Measurements from ENCODE around the gene DNAJC18. TPM values are rescaled to one million over a fixed set of nuclear protein-coding genes. Genes with fewer than 3 reads are reported as not detected.

Gene DNAJC18
- 22.0 and 29.2 TPM in 2 replicates for total RNA-seq (2021; fragmentation: NEBNext Ultra II Directional; extraction: Animal tissue kit (Norgen Biotek cat#: 25700))
- polyA plus RNA-seq (2011; rRNA removed), result 3.8 and 7.8 TPM in 2 replicates
- 6.7 TPM for polyA plus RNA-seq (2011; cell fraction: cytosol; rRNA removed)
- polyA plus RNA-seq (2011; cell fraction: nucleus; rRNA removed), result 2.7 TPM
- polyA plus RNA-seq (2012, experiment 1 of 2), result 11.0 to 14.3 TPM (median 13.8 TPM) in 4 replicates
- polyA plus RNA-seq (2012, experiment 2 of 2), result 3.2 TPM
- 15.0 TPM for polyA plus RNA-seq (2013, experiment 1 of 2)
- polyA plus RNA-seq (2013, experiment 2 of 2), result 19.1 TPM
- 8.4 and 10.7 TPM in 2 replicates for polyA minus RNA-seq (2011; rRNA and poly(A)+ RNA removed)
- polyA minus RNA-seq (2011; cell fraction: cytosol; rRNA and poly(A)+ RNA removed), result 11.4 TPM
- polyA minus RNA-seq (2011; cell fraction: nucleus; rRNA and poly(A)+ RNA removed), result 4.1 TPM
- long read RNA-seq, experiment 1, full-length matches to known transcripts, result 7 of 15 reads
- long read RNA-seq, experiment 1, partial matches to known transcripts, result 2 of 15 reads
- long read RNA-seq, experiment 1, other reads (novel, unspliced or antisense), result 6 of 15 reads
- long read RNA-seq, experiment 2, full-length matches to known transcripts, result 27 of 29 reads
- long read RNA-seq, experiment 2, partial matches to known transcripts, result 2 of 29 reads
- long read RNA-seq, experiment 2, other reads (novel, unspliced or antisense), result 0 of 29 reads

- Histone ChIP-seq H4K5ac (ENCODE audit: insufficient read length, low read depth, low read length) (peak within 1 kb of the TSS; percentile 97), H3K4me2 (ENCODE audit: insufficient read depth in 1 of 2, low read depth in 2 of 2, low read length in 2 of 2) (peak within 1 kb of the TSS; percentile 72 to 99), H3K4ac (replicated peaks; ENCODE audit: insufficient read length, low read depth, low read length) (no peak within 1 kb of the TSS), H2AK5ac (ENCODE audit: low read depth, low read length) (no peak within 1 kb of the TSS), H3K14ac (ENCODE audit: insufficient read length) (no peak within 1 kb of the TSS), H4K8ac (ENCODE audit: extremely low read depth, insufficient read depth, low read length) (peak within 1 kb of the TSS; percentile 96; the same call in 1 of the 2 replicates), H3K79me1 (ENCODE audit: low read depth, low read length) (no peaks in the 10 kb centered on the region), H3K4me1 (replicated peaks in 1 of 4; ENCODE audit: control insufficient read depth in 3 of 4, insufficient read depth in 4 of 4, low read length in 3 of 4) (peaks cover 0 to 8% (median 2%) of the 10 kb centered on the region in 4 experiments; a peak in 4 of 7 replicates), H3K79me2 (ENCODE audit: control insufficient read depth in 1 of 2, insufficient read depth in 2 of 2, low read length in 2 of 2) (no peaks in the 10 kb centered on the region), H3K27me3 (replicated peaks in 1 of 4; ENCODE audit: control insufficient read depth in 3 of 4, extremely low read depth in 1 of 4, insufficient read depth in 3 of 4, low read length in 3 of 4) (no peaks in the 10 kb centered on the region), H3K18ac (ENCODE audit: extremely low read depth, low read length) (peak within 1 kb of the TSS; percentile 99), H3K4me3 (ENCODE audit: extremely low read depth in 1 of 4, insufficient read depth in 2 of 4, low read depth in 3 of 4, low read length in 4 of 4) (peak within 1 kb of the TSS; percentile 77 to 89 (median 84)), H3K56ac (replicated peaks; ENCODE audit: insufficient read length, low read depth, low read length) (no peak within 1 kb of the TSS), H3K23me2 (ENCODE audit: low read depth, low read length) (peaks cover 4% of the 10 kb centered on the region; the same call in 1 of the 2 replicates), H3K36me3 (ENCODE audit: control insufficient read depth in 2 of 4, insufficient read depth in 4 of 4, low read length in 3 of 4) (peaks cover 0 to 6% (median under 1%) of the 10 kb centered on the region in 4 experiments; a peak in 2 of 8 replicates), H3K23ac (ENCODE audit: insufficient read length) (no peak within 1 kb of the TSS), H2BK5ac (ENCODE audit: low read depth, low read length) (peak within 1 kb of the TSS; percentile 84), H3K9ac (replicated peaks in 1 of 4; ENCODE audit: extremely low read depth in 1 of 4, low read depth in 3 of 4, low read length in 3 of 4) (peak within 1 kb of the TSS in 3 of 4 experiments; percentile 93 to 96 (median 94); a peak in 6 of 7 replicates), H2BK20ac (ENCODE audit: low read length) (no peak within 1 kb of the TSS), H2BK12ac (ENCODE audit: low read depth, low read length) (no peak within 1 kb of the TSS), H2BK15ac (ENCODE audit: low read length) (no peak within 1 kb of the TSS), H3K27ac (ENCODE audit: low read depth, low read length) (peak within 1 kb of the TSS; percentile 93; the same call in 1 of the 2 replicates), H3K9me3 (ENCODE audit: insufficient read depth in 2 of 2, low read depth in 1 of 2, low read length in 1 of 2) (no peaks in the 10 kb centered on the region), H2BK120ac (replicated peaks; ENCODE audit: low read depth, low read length) (no peak within 1 kb of the TSS), H2AFZ (ENCODE audit: low read length) (peak within 1 kb of the TSS; percentile 96), H4K91ac (replicated peaks; ENCODE audit: insufficient read length, low read length) (peak within 1 kb of the TSS; percentile 88), H4K20me1 (replicated peaks in 1 of 2; ENCODE audit: control insufficient read depth in 1 of 2, insufficient read depth in 2 of 2, low read length in 2 of 2) (no peaks in the 10 kb centered on the region)
- ChIA-PET POLR2A (ENCODE audit: partially characterized antibody) (interaction anchor here (0.5 to 3.3 kb wide), 29 partner anchors 9 to 399 kb away, joined by 3 to 16 read pairs (median 4); partner anchors contain the start of genes ECSCR, PAIP2, SPATA24 and UBE2D2), CTCF (ENCODE audit: partially characterized antibody) (interaction anchor here (0.8 to 4.7 kb wide), 9 partner anchors 17 to 327 kb away, joined by 3 to 53 read pairs (median 4); no protein-coding TSS in a partner anchor)
- DNase-seq (ENCODE audit: low read depth in 1 of 2, low spot score in 2 of 2) (peak; percentile 76 to 97), FAIRE-seq (no peak)
- WGBS, 2 experiments (ENCODE audit: extremely low coverage in 1 of 2, insufficient coverage in 1 of 2, insufficient read length in 1 of 2, insufficient replicate concordance in 2 of 2, low coverage in 1 of 2, low lambda C conversion rate in 2 of 2, missing lambda C conversion rate in 1 of 2), result 5% methylated on average over 38 of the region's 49 CpGs; no CpG with 5 or more reads in 1 of the 2 experiments
- TF ChIP-seq SAP30 (IDR thresholded peaks at IDR 0.05; ENCODE audit: insufficient read depth, insufficient replicate concordance, low read length), result no peak
- TF ChIP-seq ATF3 (IDR thresholded peaks at IDR 0.05; ENCODE audit: insufficient read depth, low read depth, low read length), result no peak
- no peak for TF ChIP-seq EP300 (IDR thresholded peaks at IDR 0.05; ENCODE audit: borderline replicate concordance in 1 of 2, low read depth in 2 of 2, low read length in 2 of 2)
- TF ChIP-seq JUN (IDR thresholded peaks at IDR 0.05; ENCODE audit: low read depth, low read length), result no peak
- peak; percentile 57; the same call in 1 of the 2 replicates for TF ChIP-seq SP1 (IDR thresholded peaks at IDR 0.05; ENCODE audit: low read depth, low read length)
- TF ChIP-seq TCF12 (IDR thresholded peaks at IDR 0.05; ENCODE audit: low read depth, low read length), result 0 out of 2 replicates have a peak, but pooled peaks have one; percentile 1
These were observed at the start of gene DNAJC18 for GRCh38 chr5:139439013-139439903. DNAJC18 (minus strand) TSS chr5:139439525; CDS start chr5:139439445, 80 bp downstream.
